BJ (cell line): ENCODE results near the gene NUP50. TPM values are rescaled to one million over a fixed set of nuclear protein-coding genes. Genes with fewer than 3 reads are reported as not detected.

Experiments
- CTCF ChIA-PET: fragments of 350-600 bp; formaldehyde crosslinking; extraction: SDS; loops from one replicate; lab custom pipeline; 2021; ENCODE audit warnings: antibody characterized with exemption, inconsistent platforms; lab: Yijun Ruan, JAX
- POLR2A ChIA-PET: fragments of 300-600 bp; sonication (Branson Sonifier 250); formaldehyde crosslinking; extraction: SDS; loops from one replicate; lab custom pipeline; 2021; ENCODE audit warnings: antibody characterized with exemption; lab: Charles Lee
- DNase-seq: peaks from one replicate; pipeline ENCODE4 v3.0.0-alpha.2; 2011; ENCODE audit warnings: low read depth
- H3K27me3 ChIP-seq: 2 replicates; pipeline ENCODE4 v1.6.0; 2011; ENCODE audit warnings: low read length; ENCODE audit not compliant: control insufficient read depth, insufficient read depth
- H3K36me3 ChIP-seq: 2 replicates; pipeline ENCODE4 v1.5.1; 2011; ENCODE audit warnings: low read length; ENCODE audit not compliant: control insufficient read depth, insufficient read depth
- H3K4me3 ChIP-seq: 2 replicates; pipeline ENCODE4 v1.5.1; 2011; ENCODE audit warnings: low read depth, mild to moderate bottlenecking, control low read depth, low read length
- polyA plus RNA-seq: library from polyadenylated mRNA; depleted of rRNA; stranded (reverse); fragments of >200 nt; gene quantifications from 2 replicates; pipeline ENCODE4 v1.2.3, GENCODE V29; 2011
- TF ChIP-seq, protein P1 (sequence below): IDR thresholded peaks from 2 replicates; pipeline ENCODE4 v1.5.1; 2011; ENCODE audit warnings: low read depth, mild to moderate bottlenecking, control low read depth, inconsistent platforms, low read length, moderate library complexity; ENCODE audit not compliant: insufficient read depth

The NUP50 gene
- polyA plus RNA-seq, 1 experiment: 12.4 TPM

GRCh38 chr22:45224331-45224730, 60.6 kb downstream of the NUP50 start:
- CTCF ChIA-PET: no interaction called here
- TF ChIP-seq, protein P1, sequence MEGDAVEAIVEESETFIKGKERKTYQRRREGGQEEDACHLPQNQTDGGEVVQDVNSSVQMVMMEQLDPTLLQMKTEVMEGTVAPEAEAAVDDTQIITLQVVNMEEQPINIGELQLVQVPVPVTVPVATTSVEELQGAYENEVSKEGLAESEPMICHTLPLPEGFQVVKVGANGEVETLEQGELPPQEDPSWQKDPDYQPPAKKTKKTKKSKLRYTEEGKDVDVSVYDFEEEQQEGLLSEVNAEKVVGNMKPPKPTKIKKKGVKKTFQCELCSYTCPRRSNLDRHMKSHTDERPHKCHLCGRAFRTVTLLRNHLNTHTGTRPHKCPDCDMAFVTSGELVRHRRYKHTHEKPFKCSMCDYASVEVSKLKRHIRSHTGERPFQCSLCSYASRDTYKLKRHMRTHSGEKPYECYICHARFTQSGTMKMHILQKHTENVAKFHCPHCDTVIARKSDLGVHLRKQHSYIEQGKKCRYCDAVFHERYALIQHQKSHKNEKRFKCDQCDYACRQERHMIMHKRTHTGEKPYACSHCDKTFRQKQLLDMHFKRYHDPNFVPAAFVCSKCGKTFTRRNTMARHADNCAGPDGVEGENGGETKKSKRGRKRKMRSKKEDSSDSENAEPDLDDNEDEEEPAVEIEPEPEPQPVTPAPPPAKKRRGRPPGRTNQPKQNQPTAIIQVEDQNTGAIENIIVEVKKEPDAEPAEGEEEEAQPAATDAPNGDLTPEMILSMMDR: no peak
- Histone ChIP-seq H3K4me3 (no peak overlapping the region), H3K27me3 (no peaks in the 10 kb centered on the region), H3K36me3 (no peaks in the 10 kb centered on the region; the same call in 1 of the 2 replicates)
- no peak for DNase-seq
- POLR2A ChIA-PET: no interaction called here

GRCh38 chr22:45224988-45225731, 61.4 kb downstream of the NUP50 start:
- H3K36me3 ChIP-seq: no peaks in the 10 kb centered on the region; the same call in 1 of the 2 replicates
- no peak overlapping the region for H3K4me3 ChIP-seq
- ChIA-PET POLR2A (no interaction called here), CTCF (interaction anchor here (0.6 kb wide), 2 partner anchors 11 to 15 kb away, joined by 3 to 4 read pairs; no protein-coding TSS in a partner anchor)
- TF ChIP-seq, protein P1: no peak
- no peaks in the 10 kb centered on the region for H3K27me3 ChIP-seq
- no peak for DNase-seq

DNA sequence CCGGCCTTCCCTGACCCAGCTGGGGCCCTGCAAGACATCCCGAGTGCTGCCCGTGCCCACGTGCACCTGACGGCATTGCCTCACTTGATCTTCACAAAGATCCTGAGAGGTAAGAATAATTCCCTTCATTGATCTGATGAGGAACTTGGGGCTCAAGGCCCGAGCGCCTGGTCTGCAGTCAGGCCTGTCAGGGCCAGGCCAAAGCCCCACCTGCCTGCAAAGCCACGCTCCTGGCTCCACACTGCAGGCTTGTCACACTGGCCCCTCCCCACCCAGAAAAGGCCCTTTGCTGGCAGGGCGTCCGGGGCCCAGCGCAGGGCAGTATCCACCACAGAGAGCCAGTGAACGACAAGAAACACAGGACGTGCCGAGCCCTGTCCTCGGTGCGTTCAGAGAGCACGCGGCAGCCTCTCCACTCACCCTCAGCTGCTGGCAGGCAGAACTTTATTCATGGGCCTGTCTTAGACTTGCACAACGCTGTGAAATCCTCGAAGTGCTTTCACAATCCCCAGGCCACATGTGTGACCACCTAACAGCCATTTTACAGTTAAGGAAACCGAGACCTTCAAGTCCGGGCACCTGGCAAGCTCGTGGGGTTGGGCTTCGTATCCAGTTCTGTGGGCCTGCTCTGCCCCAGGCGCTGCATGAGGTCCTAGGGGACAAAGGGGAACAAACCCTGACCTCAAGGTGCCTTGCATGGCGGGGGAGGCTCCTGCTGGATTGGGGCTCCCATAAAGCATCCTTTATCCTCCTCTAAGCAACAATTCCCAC, 62.2 kb downstream of the NUP50 start:
- DNase-seq: no peak
- no peaks in the 10 kb centered on the region for H3K27me3 ChIP-seq
- CTCF ChIA-PET: no interaction called here
- no peak overlapping the region for H3K4me3 ChIP-seq
- POLR2A ChIA-PET: no interaction called here
- TF ChIP-seq, protein P1: no peak
- H3K36me3 ChIP-seq: no peaks in the 10 kb centered on the region; the same call in 1 of the 2 replicates

DNA sequence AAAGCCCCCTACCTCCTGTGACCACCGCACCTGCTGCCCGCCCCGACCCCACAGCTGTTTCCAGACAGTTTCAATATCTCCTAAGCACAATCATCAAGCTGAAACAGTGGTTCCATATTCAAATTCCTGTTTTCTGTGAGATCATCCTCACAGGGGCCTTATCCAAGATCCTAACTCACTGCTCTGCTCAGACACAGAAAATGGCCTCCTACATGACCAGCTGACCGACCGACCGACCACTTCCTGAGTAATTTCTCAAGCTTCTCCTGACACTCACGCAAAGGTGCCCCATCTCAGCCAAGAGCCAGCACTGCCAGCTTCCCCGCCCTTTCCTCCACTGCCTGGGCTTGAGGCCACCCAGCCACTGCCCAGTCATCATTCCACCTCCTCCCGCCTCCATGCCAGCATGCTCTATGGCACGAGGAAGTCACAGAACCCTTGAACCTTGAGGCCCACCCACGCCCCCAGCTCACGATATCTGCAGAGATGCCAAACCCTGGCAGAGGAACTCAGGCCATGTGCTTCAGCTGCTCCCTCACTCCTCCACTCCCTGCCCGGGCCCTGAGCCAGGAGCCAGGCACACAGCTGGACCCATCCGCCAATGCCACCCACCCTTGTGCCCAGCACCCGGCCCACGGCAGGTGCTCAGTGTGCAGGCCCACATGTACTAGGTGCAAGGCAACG, 62.9 kb downstream of the NUP50 start:
- H3K36me3 ChIP-seq: no peaks in the 10 kb centered on the region; the same call in 1 of the 2 replicates
- ChIA-PET CTCF (no interaction called here), POLR2A (no interaction called here)
- no peaks in the 10 kb centered on the region for H3K27me3 ChIP-seq
- no peak overlapping the region for H3K4me3 ChIP-seq
- TF ChIP-seq, protein P1: no peak
- no peak for DNase-seq
